Mucosa of gallbladder (tissue), 1 donor: ENCODE data around the gene RAB1A. TPM values are rescaled to one million over a fixed set of nuclear protein-coding genes. Genes with fewer than 3 reads are reported as not detected.

Source experiments
- DNase-seq: peaks from one replicate; pipeline ENCODE4 v3.0.0-alpha.2; 2020; ENCODE audit warnings: low spot score
- total RNA-seq: library from RNA; stranded (reverse); gene quantifications from one replicate; pipeline ENCODE4 v1.2.1, GENCODE V29; 2021
- donor health status: DM: no; HTN: no; CAD: no.

Gene RAB1A
- total RNA-seq, 1 donor from 2014 or later: 139 TPM

DNA sequence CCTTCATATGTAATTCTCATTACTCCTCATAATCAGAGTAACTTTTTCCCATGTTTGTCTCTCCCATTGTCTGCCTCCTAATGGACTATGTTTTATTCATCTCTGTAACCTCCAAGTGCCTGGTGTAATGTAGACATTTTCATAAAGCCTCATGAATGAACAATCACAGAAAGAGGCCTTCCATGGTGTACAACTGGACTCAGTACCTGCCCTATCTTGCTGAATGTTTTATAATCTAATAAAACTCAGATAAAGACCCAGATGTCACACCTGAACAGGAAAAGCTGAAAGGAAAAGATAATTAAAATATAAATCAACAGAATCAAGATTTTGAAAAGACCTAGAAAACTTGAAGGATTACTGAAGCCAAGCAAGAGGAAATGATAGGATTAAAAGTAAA, 36.7 kb downstream of the RAB1A start:
- DNase-seq: no peak

DNA sequence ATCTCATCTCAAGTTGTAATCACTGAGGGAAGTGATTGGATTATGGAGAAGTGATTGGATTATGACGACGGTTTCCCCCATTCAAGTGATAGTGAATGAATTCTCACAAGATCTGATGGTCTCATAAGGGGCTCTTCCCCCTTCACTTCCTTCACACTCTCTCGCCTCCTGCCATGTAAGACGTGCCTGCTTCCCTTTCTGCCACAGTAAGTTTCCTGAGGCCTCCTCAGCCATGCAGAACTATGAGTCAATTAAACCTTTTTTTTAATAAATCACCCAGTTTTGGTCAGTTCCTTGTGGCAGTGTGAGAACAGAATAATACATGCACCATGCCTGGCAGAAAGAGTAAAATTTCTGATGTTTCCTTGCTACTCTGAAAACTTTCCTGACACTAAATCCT, 37.1 kb downstream of the RAB1A start:
- DNase-seq: no peak

DNA sequence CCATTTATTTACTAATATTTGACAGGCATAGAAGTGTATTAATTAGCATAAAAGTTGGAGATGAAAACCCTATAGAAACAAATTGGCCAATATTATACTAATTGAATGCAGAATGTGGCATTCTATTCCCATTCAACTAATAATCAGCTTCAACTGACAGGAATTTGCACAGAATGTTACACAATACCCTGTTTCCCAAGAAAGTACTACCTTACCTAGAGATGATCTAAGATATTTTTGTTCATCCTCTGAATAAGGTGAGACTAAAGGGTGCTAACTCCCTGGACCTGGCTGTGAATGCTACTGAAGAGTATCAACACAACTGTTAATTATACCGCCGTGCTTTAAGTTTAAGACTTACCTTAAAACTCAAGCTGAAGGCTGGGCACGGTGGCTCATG, 44.8 kb downstream of the RAB1A start:
- DNase-seq: no peak

DNA sequence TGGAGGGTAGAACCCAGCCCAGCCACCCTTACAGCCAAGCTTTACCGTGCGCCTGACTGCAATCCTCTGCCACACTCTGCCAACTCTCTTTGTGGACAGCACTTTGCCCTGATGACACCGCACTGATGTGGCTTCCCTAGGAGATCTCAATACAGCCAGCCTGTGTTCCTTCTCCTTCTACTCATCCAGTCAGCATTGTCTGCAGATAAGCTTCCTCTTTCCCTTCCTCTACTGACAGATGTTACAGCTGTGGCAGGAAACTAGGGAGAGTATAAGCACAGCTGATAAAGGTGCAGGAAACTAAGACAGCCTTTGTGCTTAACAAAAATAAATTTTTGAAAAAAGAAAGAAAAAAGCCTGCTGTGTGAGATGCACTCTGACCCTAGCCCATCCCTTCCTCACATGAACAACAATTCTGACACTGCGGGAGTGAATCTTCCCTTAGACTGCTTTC, 48.6 kb downstream of the RAB1A start:
- no peak for DNase-seq

GRCh38 chr2:65079017-65079416, 50.9 kb downstream of the RAB1A start:
- no peak for DNase-seq

DNA sequence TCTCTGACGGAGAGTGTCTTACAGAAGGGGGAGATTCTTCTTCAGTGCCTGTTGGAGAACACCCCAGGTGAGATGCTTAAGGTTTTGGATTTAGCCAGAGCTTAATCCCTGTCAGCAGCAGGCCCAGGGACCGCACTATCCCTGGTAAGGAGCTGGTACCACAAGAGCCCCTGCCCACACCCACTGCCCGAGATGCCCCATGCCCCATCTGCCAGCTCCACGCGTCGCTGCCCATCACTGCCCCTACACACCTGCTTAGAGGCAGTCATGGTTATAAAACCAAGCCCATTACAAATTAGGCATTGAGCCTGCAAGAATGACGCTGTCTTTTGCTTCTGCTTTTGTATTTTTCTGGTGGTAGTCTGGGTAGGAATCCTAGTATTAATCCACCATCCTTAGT, 52.0 kb downstream of the RAB1A start:
- DNase-seq: no peak

DNA sequence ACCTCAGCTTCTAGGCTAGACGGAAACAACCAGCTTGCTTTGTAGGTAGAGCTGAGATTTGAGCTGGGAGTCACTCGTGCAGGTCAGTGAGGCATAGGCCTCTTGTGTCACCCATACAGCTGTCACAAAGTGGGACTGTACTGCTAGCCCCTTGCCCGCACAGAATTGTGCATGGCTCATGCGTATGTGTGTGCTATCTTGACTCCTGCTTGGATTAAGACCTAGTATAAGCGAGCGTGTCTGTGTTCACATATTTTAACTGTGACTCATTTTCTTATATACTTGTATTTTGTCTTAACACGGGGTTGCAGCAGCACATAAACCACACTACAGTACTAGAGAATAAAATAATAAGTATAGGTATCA, 53.6 kb downstream of the RAB1A start:
- no peak for DNase-seq

DNA sequence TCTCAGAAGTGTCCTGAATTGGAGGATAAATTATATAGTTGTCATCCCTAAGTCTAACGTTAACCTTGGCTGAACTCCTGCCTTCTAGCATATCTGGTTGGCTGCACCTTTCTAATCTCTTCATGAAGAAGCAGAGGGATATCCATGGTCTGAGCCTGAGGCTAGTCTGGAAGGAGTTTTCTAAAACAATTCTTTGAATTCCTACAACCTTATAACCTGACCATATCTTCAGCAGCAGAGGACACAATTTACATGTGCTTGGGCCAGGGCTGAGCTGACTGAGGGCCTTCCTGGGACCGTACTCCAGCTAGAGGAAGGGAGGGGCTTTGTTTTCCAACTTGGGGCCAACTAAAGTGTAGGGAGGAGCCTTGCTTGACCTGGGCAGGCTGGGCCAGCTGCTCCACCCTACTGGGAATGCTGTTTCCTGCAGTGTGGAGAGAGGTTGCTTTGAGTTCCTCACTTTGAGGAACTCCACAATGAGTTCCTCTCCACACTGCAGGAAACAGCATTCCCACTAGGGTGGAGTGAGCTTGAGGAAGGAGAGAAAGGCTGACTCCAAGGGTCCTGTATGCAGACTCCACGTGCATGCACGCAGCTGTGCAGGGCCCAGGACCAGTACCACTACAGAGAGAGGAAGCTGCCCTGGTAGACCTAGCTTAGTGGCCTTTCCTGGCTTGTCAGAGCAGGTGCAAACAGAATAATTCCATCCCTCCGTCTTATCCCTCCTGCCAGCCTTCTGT, 54.1 kb downstream of the RAB1A start:
- DNase-seq: no peak

GRCh38 chr2:65075176-65075575, 54.7 kb downstream of the RAB1A start:
- DNase-seq: no peak

GRCh38 chr2:65073879-65074565, 55.9 kb downstream of the RAB1A start:
- no peak for DNase-seq

GRCh38 chr2:65072181-65072970, 57.5 kb downstream of the RAB1A start:
- DNase-seq: no peak

GRCh38 chr2:65071499-65072180, 58.3 kb downstream of the RAB1A start:
- no peak for DNase-seq

DNA sequence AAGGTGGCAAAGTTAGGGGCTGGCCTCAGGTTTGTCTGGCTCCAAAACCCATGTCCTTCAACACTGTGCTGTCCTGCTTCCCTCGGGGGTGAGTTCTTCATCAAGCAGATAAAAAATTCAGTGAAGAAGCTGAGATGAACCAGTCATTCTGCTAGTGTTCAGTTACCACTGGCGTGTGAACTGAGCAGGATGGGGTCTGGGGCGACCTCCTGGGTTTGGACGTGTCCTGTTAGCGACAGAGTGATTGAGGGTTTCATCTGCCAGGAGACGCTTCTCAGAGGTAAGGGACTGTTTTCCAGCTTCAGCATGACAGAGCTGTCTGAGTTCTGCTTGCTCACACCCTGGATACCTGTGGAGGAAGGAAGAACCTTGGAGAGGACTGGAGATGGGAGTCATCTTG, 59.0 kb downstream of the RAB1A start:
- DNase-seq: no peak

GRCh38 chr2:65070172-65070830, 59.6 kb downstream of the RAB1A start:
- DNase-seq: no peak

DNA sequence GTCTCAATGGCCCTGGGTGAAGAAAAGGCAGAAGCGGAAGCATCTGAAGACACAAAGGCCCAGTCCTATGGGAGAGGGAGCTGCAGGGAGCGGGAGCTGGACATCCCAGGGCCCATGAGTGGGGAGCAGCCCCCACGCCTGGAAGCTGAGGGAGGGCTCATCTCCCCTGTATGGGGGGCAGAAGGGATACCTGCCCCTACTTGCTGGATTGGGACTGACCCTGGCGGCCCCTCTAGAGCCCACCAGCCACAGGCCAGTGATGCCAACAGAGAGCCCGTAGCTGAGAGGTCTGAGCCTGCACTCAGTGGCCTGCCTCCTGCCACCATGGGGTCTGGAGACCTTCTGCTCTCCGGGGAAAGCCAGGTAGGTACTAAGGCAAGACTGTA, 60.5 kb downstream of the RAB1A start:
- DNase-seq: no peak

DNA sequence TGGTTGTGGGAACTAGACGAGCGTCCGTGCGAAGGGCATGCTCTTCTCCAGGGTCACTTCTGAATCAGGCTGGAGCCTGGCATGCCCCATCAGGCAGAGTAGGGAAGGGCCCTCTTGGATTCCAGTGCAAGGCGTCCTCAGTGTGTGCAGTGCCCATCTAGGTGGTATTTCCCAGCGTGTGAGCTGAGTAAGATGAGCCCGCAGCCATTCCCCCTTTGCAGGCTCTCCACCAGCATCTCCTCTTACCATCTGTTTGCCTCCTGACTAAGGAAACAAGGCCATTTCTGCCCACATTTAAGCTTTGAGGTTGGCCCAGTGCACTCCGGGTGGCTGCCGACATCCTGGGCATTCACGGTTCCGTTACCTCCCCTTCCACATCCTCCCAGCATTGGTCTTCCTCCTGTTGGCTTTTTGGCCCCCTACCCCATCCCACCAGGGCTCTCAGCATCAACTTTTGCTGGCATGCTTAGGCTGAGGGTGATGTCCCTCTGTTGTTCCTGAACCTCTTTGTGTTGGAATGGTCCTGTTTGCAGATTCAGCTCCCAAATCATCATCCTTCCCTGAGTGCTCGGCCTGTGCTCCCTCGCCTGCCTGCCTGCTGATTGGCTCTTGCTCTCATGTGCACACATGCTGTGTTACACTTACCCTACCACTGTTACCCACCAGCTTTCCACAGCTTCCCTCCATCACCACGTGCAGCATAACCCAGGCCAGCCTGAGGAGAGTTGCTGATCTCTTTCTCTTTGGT, 61.9 kb downstream of the RAB1A start:
- no peak for DNase-seq

GRCh38 chr2:65064728-65065552, 65.0 kb downstream of the RAB1A start:
- peak; percentile 52 for DNase-seq

DNA sequence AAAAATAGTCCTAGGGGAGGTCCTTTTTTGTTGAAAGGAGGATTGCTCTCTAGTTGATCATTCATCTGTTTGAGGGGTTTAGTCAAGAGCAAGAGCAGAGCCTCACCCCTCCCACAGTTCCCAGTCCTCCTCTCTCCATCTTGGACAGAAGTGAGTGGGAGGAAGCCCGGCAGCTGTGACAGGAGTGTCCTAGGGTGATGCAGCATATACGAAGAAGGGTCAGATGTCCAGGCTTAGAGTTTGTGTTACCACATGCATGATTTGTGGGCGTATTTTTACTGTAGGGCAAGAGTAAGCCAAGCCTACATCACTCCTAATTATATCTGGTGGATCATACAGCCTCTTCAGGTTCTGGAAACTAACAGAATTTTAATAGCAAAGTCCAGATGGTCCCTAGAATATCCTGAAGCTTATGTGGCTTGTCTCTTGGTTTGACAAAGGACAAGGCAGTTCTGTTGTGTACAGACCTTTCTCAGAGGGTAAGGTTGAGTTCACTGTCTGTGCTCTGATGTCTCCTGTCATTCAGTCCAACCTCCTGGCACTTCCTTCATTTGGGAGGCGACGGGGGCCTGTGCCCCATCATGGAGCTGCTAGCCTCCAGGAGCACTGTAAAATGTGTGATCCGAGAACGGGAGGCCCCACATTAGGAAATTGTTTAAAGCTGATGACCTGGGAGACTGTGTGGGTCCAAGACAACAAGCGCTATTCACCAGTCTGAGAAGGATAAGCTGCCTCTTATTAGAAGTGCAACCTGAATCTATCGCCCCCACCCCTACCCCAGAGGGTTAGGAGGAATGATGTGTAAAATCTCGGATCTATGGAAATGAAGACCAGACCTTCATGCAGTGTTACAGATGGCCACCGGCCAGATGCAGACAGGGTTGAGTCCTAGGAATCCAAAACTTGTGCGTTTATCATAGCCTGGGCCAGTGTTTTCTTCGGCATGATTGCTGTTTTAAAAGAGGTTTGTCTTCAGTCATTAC, 66.8 kb downstream of the RAB1A start:
- DNase-seq: no peak

- DNase-seq: no peak
Observed at GRCh38 chr2:65061910-65062339, 68.0 kb downstream of the RAB1A start.
